ENCODE measurements around the gene FUT6.

FUT6 gene

DNA sequence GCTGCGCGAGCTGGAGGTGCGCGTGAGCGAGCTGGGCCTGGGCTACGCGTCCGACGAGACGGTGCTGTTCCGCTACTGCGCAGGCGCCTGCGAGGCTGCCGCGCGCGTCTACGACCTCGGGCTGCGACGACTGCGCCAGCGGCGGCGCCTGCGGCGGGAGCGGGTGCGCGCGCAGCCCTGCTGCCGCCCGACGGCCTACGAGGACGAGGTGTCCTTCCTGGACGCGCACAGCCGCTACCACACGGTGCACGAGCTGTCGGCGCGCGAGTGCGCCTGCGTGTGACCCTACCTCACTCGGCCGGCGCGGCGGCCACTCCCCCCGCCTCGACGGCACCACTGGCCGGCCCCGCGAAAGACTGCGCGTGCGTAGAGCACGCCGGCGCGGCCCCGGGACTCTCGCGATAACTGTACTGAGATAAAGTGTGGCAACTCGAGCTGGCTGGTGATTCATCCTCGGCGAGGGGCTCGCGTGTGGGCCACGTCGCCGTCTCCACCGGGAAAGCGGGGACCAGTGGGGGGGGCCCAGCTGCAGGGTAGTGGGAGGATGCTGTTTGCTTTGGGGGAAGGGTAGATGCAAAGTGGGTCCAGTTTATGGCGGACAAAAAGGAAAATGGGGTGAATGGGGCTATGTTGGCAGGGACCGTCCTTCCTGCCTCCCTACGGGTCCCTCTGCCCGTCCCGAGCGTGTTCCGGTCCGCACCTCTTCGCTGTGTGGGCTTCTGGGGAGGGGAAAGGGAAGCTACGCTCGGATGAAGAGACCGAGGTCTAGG, 11.4 kb downstream of the FUT6 start:
- peak; percentile 82 for DNase-seq (ENCODE audit: low read depth, low spot score)

- no peak for DNase-seq (ENCODE audit: low read depth, low spot score)
These were observed 12.1 kb downstream of the FUT6 start for GRCh38 chr19:5827342-5827890.

DNA sequence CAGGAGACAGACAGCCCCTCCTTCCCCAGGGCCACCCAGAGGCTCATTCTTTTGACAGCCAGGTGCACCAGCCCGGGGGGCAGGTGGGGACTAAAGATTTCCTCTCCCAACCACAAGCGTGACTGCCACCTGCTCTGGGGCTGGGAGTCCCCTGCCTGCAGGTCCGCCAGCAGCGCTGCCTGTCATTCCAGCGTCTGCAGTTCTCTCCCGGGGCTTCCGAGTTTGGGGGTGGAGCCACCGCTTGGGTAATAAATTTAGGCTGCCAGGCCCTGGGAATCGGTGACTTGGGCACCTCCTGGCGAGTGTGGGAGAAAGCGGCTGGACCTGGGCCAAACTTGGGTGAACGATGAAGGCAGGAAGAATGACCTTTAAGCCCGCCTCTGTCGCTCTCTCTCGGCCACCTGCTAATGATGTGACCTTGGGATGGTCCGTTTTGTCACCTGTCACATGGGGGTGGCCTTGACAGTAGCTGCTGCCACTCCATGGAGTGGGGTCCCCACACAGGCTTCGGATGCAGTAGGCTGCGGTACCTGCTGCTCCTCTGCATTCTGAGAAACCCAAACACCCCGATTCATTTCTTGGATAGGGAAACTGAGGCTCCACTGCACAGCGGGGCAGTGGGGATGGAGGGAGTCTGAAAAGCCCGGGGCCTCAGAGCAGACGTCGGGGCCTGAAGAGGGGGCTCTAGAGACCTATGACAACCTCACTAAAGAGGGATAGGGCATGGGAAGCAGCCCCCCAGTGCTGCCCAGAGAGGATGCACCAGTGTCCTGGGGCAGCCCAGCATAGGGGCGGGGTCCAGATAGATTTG, 12.8 kb downstream of the FUT6 start:
- DNase-seq (ENCODE audit: low read depth, low spot score): no peak

DNA sequence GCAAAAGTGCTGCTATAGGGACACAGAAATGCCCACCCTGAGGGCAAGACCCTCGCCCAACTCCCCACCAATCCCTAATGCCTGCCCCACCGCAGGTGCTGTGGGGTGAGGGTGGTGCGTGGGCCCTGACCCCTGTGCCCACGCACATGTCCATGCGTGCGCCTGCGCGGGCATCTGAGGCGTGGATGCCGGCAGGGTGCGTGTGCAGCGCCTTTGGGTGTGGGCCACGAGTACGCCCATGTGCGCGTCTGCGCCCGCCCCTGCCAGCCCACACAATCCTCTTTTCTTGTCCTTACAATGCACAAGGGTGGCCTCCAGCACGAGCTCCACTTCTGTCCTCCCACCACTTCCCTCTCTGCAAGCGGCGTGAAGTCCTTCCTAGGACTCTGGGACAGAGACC, 14.3 kb downstream of the FUT6 start:
- no peak for DNase-seq (ENCODE audit: low read depth, low spot score)

DNA sequence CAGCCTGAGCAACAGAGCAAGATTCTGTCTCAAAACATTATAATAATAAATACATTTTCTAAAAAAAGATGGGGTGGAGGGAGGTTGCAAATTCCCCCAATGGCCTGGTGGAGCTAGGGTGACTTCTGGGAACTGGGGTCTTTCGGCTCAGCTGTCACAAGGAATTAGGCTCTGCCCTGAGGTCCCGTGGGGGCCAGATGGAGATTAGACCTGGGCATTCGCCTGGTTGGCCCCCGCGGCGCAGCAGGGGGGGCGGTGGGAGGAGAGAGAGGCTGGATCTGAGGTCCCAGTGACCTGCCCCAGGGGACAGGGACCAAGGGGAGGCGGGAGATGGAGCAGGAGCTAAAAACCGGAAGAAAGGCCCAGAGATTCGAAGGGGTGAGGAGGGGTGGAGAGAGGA, 14.8 kb downstream of the FUT6 start:
- no peak for DNase-seq (ENCODE audit: low read depth, low spot score)

DNA sequence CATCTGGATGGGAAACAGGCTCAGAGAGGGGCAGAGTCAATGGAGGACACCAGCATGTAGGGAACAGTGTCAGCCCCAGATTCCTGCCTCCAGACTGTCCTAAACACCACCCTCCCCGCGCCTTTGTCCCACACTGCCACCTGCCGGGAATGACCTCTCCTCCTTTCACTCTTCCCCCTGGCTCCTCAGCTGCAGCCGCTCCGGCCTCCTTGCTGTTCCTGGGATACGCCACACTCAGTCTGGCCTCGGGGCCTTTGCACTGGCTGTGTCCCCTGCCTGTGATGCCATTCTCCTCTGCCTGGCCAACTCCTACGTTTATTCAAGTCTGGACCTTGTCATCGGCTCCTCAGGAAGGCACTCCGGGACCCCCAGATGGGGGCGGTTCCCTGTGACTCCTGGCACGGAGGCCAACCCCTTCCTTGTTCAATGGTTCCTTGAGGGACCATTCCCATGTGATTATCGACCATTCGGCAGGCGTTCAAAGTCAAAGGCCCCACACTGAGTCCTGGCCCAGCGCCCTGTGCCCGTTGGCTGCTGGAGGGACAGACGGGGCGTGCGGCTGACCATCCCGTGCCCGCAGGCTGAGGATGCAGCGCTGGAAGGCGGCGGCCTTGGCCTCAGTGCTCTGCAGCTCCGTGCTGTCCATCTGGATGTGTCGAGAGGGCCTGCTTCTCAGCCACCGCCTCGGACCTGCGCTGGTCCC, 15.8 kb downstream of the FUT6 start:
- DNase-seq (ENCODE audit: low read depth, low spot score): no peak

- DNase-seq (ENCODE audit: low read depth, low spot score): no peak
These were observed 17.2 kb downstream of the FUT6 start for GRCh38 chr19:5822181-5822844.

DNA sequence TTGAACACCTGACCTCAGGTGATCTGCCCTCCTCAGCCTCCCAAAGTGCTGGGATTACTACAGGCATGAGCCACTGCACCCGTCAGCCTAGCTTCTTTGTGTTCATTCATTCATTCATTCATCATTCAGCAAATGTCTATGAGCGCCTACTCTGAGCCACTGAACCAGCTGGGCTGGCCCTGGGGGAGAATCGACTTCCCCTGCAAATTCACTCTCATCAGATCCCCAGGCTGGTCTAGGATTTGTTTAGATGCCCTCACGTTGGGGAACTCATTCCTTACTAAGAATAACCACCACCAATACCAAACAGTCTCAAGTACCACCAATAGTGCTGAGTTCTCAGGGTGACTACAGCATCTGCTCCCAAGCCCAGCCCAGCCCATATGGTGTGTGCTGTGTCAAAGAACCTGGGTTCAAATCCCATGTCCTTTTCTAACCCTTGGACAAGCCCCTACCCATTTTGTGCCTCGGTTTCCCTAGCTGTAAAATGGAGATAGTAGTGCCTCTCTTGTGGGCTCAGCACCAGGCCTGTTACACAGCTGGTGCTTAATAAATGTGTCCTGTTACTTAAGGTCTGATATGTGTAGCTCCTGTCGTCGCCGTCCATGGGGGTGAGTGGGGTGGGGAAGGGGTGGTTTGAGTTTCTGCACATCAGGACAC, 17.9 kb downstream of the FUT6 start:
- no peak for DNase-seq (ENCODE audit: low read depth, low spot score)

GRCh38 chr19:5820785-5821184, 18.7 kb downstream of the FUT6 start:
- no peak for DNase-seq (ENCODE audit: low read depth, low spot score)

DNA sequence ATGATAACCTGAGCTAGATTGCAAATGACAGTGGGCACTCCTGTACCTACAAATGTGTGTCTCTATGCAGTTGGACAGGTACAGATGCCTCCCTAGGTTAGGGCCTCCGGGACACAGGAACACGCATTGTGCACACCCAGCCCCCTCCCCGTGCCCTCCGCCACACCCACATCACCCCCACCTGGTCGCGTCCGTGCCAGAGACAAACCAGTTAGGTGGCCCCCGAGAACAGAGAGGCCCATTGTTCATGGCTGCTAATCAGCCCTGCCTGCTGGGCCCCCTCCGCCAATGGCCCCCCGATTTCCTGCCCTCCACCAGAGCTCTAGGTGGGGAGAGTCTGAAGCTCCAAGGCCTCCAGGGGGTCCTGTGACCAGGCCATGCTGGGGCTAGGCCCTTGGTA, 20.9 kb downstream of the FUT6 start:
- no peak for DNase-seq (ENCODE audit: low read depth, low spot score)

DNA sequence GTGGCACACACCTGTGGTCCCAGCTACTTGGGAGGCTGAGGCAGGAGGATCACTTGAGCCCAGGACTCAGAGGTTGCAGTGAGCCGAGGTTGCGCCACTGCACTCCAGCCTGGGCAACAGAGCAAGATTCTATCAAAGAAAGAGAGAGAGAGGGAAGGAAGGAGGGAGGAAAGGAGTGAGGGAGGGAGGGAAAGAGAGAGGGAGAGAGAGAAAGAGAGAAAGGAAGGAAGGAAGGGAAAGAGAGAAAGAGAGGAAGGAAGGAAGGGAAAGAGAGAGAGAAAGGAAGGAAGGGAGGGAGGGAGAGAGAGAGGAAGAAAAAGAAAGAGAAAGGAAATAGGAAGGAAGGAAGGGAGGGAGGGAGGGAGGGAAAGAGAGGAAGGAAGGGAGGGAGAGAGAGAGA, 22.3 kb downstream of the FUT6 start:
- DNase-seq (ENCODE audit: low read depth, low spot score): no peak

GRCh38 chr19:5814852-5815246, 24.7 kb downstream of the FUT6 start:
- no peak for DNase-seq (ENCODE audit: low read depth, low spot score)

- no peak for DNase-seq (ENCODE audit: low read depth, low spot score)
These were observed 25.2 kb downstream of the FUT6 start for GRCh38 chr19:5814123-5814851.

DNA sequence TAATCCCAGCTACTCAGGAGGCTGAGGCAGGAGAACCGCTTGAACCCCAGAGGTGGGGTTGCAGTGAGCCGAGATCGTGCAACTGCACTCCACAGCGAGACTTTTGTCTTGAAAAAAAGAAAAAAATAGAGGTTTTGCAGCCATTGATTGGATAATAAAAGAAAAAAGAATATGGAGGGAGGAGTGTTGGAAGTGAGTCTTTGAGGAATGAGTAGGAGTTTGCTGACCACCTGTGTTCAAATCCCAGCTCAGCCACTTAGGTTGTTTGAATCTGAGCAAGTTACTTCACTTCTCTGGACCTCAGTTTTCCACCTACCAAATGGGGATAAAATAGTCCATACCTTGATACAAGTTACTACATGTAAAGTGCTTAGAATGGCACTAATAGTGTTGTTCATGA, 28.4 kb downstream of the FUT6 start:
- no peak for DNase-seq (ENCODE audit: low read depth, low spot score)

DNA sequence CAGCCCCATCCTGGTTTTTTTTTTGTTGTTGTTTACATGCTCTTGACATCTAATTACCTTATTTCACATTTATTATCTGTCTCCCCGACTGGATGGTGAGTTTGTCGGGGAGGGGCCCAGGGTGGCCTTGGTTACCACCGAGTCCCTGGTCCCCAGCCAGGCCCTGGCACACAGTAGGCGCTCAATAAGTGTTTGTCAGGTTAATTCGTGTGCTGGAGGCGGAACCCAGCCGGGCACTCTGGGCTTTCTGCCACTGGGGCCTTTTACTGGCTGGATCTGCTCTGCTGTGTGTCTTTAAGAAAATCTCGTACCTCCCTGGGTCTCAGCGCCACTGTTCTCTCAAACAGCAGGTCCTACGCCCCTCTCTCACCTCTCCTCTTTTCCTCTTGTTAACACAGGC, 30.0 kb downstream of the FUT6 start:
- no peak for DNase-seq (ENCODE audit: low read depth, low spot score)

- DNase-seq (ENCODE audit: low read depth, low spot score): no peak
These were observed 30.4 kb downstream of the FUT6 start for GRCh38 chr19:5809053-5809452.

- DNase-seq (ENCODE audit: low read depth, low spot score): no peak
These were observed 31.2 kb downstream of the FUT6 start for GRCh38 chr19:5808120-5808816.

DNA sequence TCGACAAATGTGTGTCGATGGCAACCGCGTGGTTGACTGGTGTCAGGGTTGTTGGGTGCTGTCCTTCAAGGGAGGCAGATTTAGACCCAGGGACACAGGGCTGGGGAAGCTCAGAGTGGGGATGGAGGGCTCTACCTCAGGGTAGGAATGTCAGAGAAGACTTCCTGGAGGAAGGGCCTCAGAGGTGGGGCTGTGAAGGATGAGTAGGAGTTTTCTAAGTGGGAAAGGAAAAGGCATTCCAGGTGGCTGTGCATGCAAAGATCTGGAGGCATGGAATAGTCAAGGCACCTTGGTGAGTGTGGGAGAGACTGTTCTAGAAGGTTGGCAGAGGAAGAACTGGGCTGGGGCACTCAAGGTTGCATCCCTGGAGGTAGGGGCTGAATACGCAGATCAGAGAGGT, 32.6 kb downstream of the FUT6 start:
- no peak for DNase-seq (ENCODE audit: low read depth, low spot score)

DNA sequence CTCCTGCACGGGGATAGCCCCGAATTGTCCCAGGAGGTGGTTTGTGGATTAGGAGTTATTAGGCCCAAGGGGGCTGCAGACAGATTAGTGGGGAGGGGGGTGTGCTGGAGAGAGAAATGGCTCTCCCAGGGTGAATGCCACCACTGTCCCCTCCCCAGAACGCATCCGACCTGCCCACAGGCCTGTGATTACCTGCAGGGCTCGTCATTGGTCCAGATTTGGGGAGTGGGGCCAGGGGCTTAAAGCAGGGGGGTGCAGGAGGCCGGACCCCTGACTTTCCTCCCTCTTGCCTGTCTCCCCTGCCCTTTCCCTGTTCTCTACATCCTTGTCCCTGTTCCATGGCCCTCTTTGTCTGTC, 33.4 kb downstream of the FUT6 start:
- no peak for DNase-seq (ENCODE audit: low read depth, low spot score)

Data from activated CD4-positive, CD25-positive, alpha-beta regulatory T cell treated with anti-CD3 and anti-CD28 coated beads, Interleukin-2, amount 50 U/mL, for 16 hours (primary cell).